ENCODE results near the gene PBX3. TPM values are rescaled to one million over a fixed set of nuclear protein-coding genes. Genes with fewer than 3 reads are reported as not detected.

PBX3 gene
- total RNA-seq, 4 donors from 2014 or later: 14.1 to 31.1 (median 21.6) TPM

- WGBS, 2 donors: 75 to 83% methylated on average over 6 of the region's 6 CpGs
- no peak for DNase-seq (ENCODE audit: low spot score in 2 of 2)
Measured at GRCh38 chr9:125964702-125965225, 217.6 kb downstream of the PBX3 start.

DNA sequence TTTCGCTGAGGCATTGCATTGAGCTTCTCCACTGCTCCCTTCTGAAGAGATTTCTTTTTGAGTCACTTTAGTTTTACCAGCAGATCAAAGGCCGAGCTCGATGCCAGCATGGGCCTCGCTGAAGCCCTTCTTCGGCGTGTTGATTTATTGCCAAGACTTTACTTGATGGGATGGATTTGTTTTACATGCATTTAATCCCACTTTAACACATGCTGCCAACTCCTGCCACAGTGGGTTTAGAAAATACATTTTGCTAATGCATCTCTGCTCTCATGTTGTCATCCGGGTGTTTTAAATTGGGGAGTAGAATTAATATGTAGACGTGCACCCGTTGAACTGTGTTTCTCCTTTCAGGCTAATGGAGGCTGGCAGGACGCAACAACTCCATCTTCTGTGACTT, 218.3 kb downstream of the PBX3 start:
- H3K4me3 ChIP-seq (ENCODE audit: low read depth, poor library complexity, severe bottlenecking): no peak overlapping the region
- TF ChIP-seq, protein P1, sequence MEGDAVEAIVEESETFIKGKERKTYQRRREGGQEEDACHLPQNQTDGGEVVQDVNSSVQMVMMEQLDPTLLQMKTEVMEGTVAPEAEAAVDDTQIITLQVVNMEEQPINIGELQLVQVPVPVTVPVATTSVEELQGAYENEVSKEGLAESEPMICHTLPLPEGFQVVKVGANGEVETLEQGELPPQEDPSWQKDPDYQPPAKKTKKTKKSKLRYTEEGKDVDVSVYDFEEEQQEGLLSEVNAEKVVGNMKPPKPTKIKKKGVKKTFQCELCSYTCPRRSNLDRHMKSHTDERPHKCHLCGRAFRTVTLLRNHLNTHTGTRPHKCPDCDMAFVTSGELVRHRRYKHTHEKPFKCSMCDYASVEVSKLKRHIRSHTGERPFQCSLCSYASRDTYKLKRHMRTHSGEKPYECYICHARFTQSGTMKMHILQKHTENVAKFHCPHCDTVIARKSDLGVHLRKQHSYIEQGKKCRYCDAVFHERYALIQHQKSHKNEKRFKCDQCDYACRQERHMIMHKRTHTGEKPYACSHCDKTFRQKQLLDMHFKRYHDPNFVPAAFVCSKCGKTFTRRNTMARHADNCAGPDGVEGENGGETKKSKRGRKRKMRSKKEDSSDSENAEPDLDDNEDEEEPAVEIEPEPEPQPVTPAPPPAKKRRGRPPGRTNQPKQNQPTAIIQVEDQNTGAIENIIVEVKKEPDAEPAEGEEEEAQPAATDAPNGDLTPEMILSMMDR (IDR thresholded peaks at IDR 0.05): no peak
- intact Hi-C loops (cut with DNase I; ENCODE audit: low total_unique reads): no loop called here
- no peak for DNase-seq (ENCODE audit: low spot score in 2 of 2)
- WGBS, 2 donors: 77 to 81% methylated on average over 10 of the region's 10 CpGs

More at GRCh38 chr9:125964702-125965225, 217.6 kb downstream of the PBX3 start:
- intact Hi-C loops (cut with DNase I; ENCODE audit: low total_unique reads): no loop called here
- TF ChIP-seq POLR2A (IDR thresholded peaks at IDR 0.05): no peak
- TF ChIP-seq, protein P1 (IDR thresholded peaks at IDR 0.05): no peak
- no peak overlapping the region for H3K4me3 ChIP-seq (ENCODE audit: low read depth, poor library complexity, severe bottlenecking)

- intact Hi-C loops (cut with DNase I; ENCODE audit: low total_unique reads): no loop called here
- no peak overlapping the region for H3K4me3 ChIP-seq (ENCODE audit: low read depth, poor library complexity, severe bottlenecking)
- no peak for TF ChIP-seq POLR2A (IDR thresholded peaks at IDR 0.05)
- TF ChIP-seq, protein P1 (IDR thresholded peaks at IDR 0.05): no peak
- 54 to 55% methylated on average over 9 of the region's 9 CpGs for WGBS, 2 donors
- DNase-seq (ENCODE audit: low spot score in 2 of 2): no peak
Measured at GRCh38 chr9:125966466-125966865, 219.3 kb downstream of the PBX3 start.

GRCh38 chr9:125966959-125967711, 220.0 kb downstream of the PBX3 start:
- intact Hi-C loops (cut with DNase I; ENCODE audit: low total_unique reads): no loop called here
- TF ChIP-seq, protein P1 (IDR thresholded peaks at IDR 0.05): no peak
- TF ChIP-seq POLR2A (IDR thresholded peaks at IDR 0.05): no peak
- no peak for DNase-seq (ENCODE audit: low spot score in 2 of 2)
- H3K4me3 ChIP-seq (ENCODE audit: low read depth, poor library complexity, severe bottlenecking): no peak overlapping the region
- WGBS, 2 donors: 61 to 69% methylated on average over 11 of the region's 11 CpGs

DNA sequence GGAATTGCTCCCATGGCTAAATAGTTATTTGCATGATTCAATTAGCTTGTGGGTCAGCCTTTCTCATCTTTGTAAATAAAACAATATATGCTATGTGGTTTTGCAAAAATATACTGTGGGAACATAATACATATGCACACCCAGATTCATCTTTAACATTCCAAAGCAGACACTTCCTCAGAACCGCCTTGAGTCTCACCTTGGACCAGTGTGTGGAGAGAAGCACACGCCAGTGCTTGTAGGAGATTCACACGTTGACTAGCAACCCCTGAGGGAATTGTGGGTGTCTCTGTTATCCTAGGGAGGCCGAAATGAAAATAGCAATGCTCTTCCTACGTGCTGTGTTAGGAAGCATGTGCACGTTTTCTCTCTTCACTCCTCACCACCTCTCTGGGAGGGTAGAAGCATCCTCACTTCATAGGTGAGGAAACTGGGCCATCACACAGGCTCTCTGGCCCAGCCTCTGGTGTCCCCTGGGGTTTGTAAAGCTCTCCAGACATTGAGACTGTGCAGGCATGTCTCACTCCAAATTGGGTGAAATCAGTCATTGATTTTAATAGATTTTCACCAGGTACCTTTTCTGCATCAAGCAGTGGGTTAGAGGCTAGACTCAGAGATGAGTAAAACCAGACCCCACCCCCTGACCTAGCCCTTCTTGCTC, 221.7 kb downstream of the PBX3 start:
- intact Hi-C loops (cut with DNase I; ENCODE audit: low total_unique reads): no loop called here
- TF ChIP-seq, protein P1 (IDR thresholded peaks at IDR 0.05): no peak
- no peak for TF ChIP-seq POLR2A (IDR thresholded peaks at IDR 0.05)
- WGBS, 2 donors: 51 to 60% methylated on average over 6 of the region's 6 CpGs
- no peak overlapping the region for H3K4me3 ChIP-seq (ENCODE audit: low read depth, poor library complexity, severe bottlenecking)
- DNase-seq (ENCODE audit: low spot score in 2 of 2): no peak

Data from lower leg skin (tissue), 4 donors.